ENCODE results near the gene EHBP1.

DNA sequence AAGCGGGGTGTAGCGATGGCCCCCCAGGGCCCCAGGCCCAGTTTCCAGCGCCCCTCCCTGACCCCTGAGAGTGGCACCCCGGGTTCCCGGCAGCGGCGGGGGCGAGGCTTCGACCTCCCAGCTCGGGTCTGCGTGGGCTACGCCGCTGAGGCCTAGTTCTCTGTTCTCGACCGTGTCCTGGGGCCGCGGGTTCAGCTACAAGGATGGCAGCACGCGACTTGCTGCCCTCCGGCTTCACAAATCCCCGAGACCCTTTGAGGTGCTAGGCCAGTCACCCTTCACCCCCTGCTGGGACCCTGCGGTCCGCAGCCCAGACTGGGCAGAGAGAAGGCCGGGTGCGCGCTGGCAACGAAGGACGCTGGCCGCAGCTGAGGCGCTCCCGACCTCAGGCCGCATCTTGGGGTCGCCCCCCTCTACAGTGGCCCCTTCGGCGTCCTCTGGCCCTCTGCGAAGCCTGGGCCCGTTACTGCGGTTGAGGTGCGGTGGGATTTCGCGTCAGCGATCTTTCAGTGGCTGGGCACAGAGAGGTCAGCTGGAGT, 346.4 kb downstream of the EHBP1 start:
- TF ChIP-seq, protein P1, sequence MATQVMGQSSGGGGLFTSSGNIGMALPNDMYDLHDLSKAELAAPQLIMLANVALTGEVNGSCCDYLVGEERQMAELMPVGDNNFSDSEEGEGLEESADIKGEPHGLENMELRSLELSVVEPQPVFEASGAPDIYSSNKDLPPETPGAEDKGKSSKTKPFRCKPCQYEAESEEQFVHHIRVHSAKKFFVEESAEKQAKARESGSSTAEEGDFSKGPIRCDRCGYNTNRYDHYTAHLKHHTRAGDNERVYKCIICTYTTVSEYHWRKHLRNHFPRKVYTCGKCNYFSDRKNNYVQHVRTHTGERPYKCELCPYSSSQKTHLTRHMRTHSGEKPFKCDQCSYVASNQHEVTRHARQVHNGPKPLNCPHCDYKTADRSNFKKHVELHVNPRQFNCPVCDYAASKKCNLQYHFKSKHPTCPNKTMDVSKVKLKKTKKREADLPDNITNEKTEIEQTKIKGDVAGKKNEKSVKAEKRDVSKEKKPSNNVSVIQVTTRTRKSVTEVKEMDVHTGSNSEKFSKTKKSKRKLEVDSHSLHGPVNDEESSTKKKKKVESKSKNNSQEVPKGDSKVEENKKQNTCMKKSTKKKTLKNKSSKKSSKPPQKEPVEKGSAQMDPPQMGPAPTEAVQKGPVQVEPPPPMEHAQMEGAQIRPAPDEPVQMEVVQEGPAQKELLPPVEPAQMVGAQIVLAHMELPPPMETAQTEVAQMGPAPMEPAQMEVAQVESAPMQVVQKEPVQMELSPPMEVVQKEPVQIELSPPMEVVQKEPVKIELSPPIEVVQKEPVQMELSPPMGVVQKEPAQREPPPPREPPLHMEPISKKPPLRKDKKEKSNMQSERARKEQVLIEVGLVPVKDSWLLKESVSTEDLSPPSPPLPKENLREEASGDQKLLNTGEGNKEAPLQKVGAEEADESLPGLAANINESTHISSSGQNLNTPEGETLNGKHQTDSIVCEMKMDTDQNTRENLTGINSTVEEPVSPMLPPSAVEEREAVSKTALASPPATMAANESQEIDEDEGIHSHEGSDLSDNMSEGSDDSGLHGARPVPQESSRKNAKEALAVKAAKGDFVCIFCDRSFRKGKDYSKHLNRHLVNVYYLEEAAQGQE (IDR thresholded peaks at IDR 0.05; ENCODE audit: low read depth): no peak
- TF ChIP-seq EGR1 (IDR thresholded peaks at IDR 0.05) (no peak), CEBPB (IDR thresholded peaks at IDR 0.05) (no peak), CREB1 (IDR thresholded peaks at IDR 0.05; ENCODE audit: low read depth) (no peak), TAF1 (IDR thresholded peaks at IDR 0.05; ENCODE audit: low read depth) (no peak), EP300 (IDR thresholded peaks at IDR 0.05; ENCODE audit: borderline replicate concordance) (no peak), RAD21 (IDR thresholded peaks at IDR 0.05; ENCODE audit: low read depth) (no peak), ZBTB7A (IDR thresholded peaks at IDR 0.05; ENCODE audit: low read depth) (no peak), FOXM1 (IDR thresholded peaks at IDR 0.05; ENCODE audit: borderline replicate concordance, low read depth) (no peak), MAX (IDR thresholded peaks at IDR 0.05) (no peak)
